Upper lobe of right lung (tissue), 1 donor: ENCODE measurements around the gene ARMC2. TPM values are rescaled to one million over a fixed set of nuclear protein-coding genes. Genes with fewer than 3 reads are reported as not detected.

ENCODE experiments used
- ATAC-seq: fragments of 200-7000 bp; cut with Tn5 transposase; one replicate; pipeline ENCODE4 v1.9.1; 2020; ENCODE audit warnings: mild to moderate bottlenecking, moderate library complexity
- DNase-seq: peaks from one replicate; pipeline ENCODE4 v3.0.0-alpha.2; 2020
- H3K27ac ChIP-seq: fragments of 200-600 bp; one replicate; pipeline ENCODE4 v1.8.0; 2022
- H3K27me3 ChIP-seq: fragments of 200-600 bp; one replicate; pipeline ENCODE4 v1.8.0; 2022; ENCODE audit warnings: mild to moderate bottlenecking
- H3K36me3 ChIP-seq: fragments of 200-600 bp; one replicate; pipeline ENCODE4 v1.8.0; 2022
- H3K4me1 ChIP-seq: fragments of 200-600 bp; one replicate; pipeline ENCODE4 v1.8.0; 2022
- H3K4me3 ChIP-seq: fragments of 200-600 bp; one replicate; pipeline ENCODE4 v1.8.0; 2022; ENCODE audit warnings: mild to moderate bottlenecking
- H3K9me3 ChIP-seq: fragments of 200-600 bp; one replicate; pipeline ENCODE4 v1.8.0; 2022
- intact Hi-C: fragments of 100-400 bp; cut with DNase I; formaldehyde crosslinking; loops from one replicate; pipeline ENCODE4 v1.11.0; 2022
- total RNA-seq: library from RNA; stranded (reverse); fragmentation: NEBNext Ultra II Directional; extraction: Animal tissue kit (Norgen Biotek cat#: 25700); gene quantifications from one replicate; pipeline ENCODE4 v1.2.1, GENCODE V29; 2021
- TF ChIP-seq, protein P1 (sequence below): fragments of 200-600 bp; IDR thresholded peaks from one replicate; pipeline ENCODE4 v1.8.0; 2022; ENCODE audit warnings: antibody characterized with exemption
- donor health status: DM: no; HTN: yes; CAD: no; lungs with severe emphysema.

ARMC2 gene
- total RNA-seq, 1 donor from 2014 or later, result 5.8 TPM

DNA sequence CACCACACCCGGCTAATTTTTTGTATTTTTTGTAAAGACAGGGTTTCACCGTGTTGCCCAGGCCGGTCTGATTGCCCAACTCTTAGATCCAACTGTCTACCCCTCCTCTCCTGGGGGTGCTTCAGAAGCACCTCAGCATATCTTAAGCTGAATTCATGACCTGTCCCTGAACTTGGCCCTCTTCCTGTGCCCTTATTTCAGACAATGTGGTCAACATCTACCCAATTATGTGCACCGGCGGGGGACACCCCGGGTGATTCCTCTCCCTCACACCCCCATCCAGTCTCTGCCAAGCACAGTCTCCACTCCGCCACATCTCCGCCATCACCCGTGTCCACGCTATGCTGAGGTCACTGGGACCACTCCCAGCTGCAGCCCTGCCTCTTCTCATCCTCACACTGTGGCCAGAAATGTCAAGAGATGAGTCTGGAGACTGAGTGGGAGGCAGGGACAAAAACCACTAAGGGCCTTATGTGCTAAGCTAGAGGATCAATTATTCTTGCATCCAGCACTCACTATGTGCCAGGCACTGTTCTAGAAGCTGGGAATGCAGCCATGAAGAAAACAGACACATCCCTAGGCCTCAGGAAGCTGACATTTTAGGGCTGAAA, 111.9 kb downstream of the ARMC2 start:
- TF ChIP-seq, protein P1, sequence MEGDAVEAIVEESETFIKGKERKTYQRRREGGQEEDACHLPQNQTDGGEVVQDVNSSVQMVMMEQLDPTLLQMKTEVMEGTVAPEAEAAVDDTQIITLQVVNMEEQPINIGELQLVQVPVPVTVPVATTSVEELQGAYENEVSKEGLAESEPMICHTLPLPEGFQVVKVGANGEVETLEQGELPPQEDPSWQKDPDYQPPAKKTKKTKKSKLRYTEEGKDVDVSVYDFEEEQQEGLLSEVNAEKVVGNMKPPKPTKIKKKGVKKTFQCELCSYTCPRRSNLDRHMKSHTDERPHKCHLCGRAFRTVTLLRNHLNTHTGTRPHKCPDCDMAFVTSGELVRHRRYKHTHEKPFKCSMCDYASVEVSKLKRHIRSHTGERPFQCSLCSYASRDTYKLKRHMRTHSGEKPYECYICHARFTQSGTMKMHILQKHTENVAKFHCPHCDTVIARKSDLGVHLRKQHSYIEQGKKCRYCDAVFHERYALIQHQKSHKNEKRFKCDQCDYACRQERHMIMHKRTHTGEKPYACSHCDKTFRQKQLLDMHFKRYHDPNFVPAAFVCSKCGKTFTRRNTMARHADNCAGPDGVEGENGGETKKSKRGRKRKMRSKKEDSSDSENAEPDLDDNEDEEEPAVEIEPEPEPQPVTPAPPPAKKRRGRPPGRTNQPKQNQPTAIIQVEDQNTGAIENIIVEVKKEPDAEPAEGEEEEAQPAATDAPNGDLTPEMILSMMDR, result no peak
- no peak for DNase-seq

DNA sequence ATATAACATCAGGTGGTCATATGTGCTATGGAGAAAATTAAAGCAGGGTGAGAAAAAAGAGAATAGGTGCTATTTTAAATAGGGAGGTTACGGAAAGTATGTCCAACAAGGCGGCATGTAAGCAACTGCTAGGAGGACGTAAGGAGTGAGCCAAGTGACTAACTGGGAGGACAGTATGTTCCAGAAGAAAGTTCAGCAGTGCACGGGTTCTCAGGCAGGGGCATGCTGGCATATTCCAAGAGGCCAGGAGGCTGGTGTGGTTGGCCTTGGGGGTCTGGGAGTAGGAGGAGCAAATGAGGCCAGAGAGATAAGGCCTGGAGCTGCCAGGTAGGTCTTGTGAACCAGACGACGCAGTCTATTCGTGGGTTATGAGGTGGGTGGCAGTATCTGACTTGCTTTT, 112.4 kb downstream of the ARMC2 start:
- DNase-seq, result no peak
- Histone ChIP-seq H3K36me3 (no peaks in the 10 kb centered on the region), H3K27me3 (no peaks in the 10 kb centered on the region), H3K9me3 (no peaks in the 10 kb centered on the region), H3K27ac (no peak overlapping the region), H3K4me1 (peaks cover 5% of the 10 kb centered on the region), H3K4me3 (no peak overlapping the region)
- TF ChIP-seq, protein P1, result no peak
- intact Hi-C loops, result no loop called here
- ATAC-seq, result no peak

More for the DNA sequence above, 111.9 kb downstream of the ARMC2 start:
- no peak overlapping the region for H3K4me3 ChIP-seq
- intact Hi-C loops, result no loop called here
- no peak for ATAC-seq
- no peak overlapping the region for H3K27ac ChIP-seq
- no peaks in the 10 kb centered on the region for H3K9me3 ChIP-seq
- peaks cover 5% of the 10 kb centered on the region for H3K4me1 ChIP-seq
- no peaks in the 10 kb centered on the region for H3K27me3 ChIP-seq
- H3K36me3 ChIP-seq, result no peaks in the 10 kb centered on the region

DNA sequence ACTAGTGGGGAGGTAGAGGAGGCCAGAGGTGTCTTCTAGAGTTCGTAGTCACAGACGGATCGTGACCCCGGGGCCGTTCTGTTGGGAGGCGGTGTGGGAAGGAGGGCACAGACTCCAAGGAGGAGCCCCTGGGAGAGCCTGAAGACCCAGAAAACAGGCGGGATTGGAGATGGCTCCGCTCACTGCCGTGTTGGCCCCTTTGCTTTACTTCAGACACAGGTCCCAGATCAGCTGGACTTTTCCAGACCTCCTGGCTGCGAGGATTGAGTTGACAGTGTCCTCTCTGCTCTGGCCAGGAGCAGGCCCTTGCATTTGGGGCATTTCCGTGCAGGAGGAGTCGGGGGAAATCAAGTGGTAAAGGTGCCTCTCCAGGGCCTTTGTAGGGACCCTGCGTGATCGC, 112.9 kb downstream of the ARMC2 start:
- Histone ChIP-seq H3K27ac (no peak overlapping the region), H3K36me3 (no peaks in the 10 kb centered on the region), H3K4me3 (no peak overlapping the region), H3K9me3 (no peaks in the 10 kb centered on the region), H3K4me1 (peaks cover 5% of the 10 kb centered on the region), H3K27me3 (no peaks in the 10 kb centered on the region)
- intact Hi-C loops, result no loop called here
- no peak for DNase-seq
- ATAC-seq, result no peak
- TF ChIP-seq, protein P1, result no peak

DNA sequence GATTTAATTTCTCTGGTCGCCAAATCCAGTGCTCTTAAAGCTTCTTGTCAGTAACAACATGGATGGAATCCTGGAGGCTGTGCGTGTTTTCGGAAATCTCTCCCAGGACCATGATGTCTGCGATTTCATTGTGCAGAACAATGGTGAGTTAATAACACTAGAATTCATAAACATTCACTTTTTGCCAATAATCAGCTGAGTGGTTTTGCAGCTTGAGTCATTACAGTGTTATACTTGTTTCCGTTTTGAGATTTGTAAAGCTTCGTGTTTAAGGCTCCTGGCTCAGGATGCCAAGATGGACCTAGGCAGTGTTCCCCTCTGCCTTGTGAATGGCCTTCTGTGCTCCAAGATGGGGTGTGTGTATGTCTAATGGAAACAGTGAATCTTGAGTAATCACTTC, 113.8 kb downstream of the ARMC2 start:
- Histone ChIP-seq H3K4me1 (peaks cover 5% of the 10 kb centered on the region), H3K9me3 (no peaks in the 10 kb centered on the region), H3K27me3 (no peaks in the 10 kb centered on the region), H3K27ac (no peak overlapping the region), H3K36me3 (no peaks in the 10 kb centered on the region), H3K4me3 (no peak overlapping the region)
- intact Hi-C loops, result no loop called here
- TF ChIP-seq, protein P1, result no peak
- no peak for ATAC-seq
- no peak for DNase-seq

DNA sequence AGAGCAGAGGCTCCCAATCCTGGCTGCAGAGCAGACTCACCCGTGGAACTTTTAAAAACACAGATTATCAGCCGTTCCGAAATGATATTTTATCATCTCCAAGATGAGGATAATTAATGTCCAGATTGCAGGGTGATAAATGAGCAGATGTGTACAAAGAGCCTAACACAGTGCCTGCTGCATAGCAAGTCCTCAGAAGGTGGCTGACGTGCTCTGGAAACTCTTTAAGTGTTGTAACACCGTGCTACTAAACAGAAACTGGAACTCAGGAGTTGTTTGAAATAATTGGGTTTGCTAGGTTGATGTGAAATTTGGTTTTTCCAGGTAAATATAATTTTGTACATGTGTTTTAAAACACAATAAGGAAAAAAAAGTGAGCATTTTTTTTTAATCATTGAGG, 118.0 kb downstream of the ARMC2 start:
- TF ChIP-seq, protein P1, result no peak
- intact Hi-C loops, result no loop called here
- Histone ChIP-seq H3K36me3 (no peaks in the 10 kb centered on the region), H3K27me3 (no peaks in the 10 kb centered on the region), H3K4me3 (no peak overlapping the region), H3K27ac (no peak overlapping the region), H3K9me3 (no peaks in the 10 kb centered on the region), H3K4me1 (peaks cover 14% of the 10 kb centered on the region)
- no peak for ATAC-seq
- DNase-seq, result no peak
